ENCODE data around the gene CCDC60.

Gene CCDC60

GRCh38 chr12:119501052-119501451 is 166.5 kb downstream of the CCDC60 start:
- in situ Hi-C loops (cut with MboI; ENCODE audit: low sequenced_read_pairs) = no loop called here

- in situ Hi-C loops (cut with MboI; ENCODE audit: low sequenced_read_pairs) = no loop called here
Observed at GRCh38 chr12:119505001-119505400, 170.5 kb downstream of the CCDC60 start.

- in situ Hi-C loops (cut with MboI; ENCODE audit: low sequenced_read_pairs) = no loop called here
Observed at GRCh38 chr12:119512772-119513497, 178.4 kb downstream of the CCDC60 start.

GRCh38 chr12:119528241-119528640 is 193.7 kb downstream of the CCDC60 start:
- in situ Hi-C loops (cut with MboI; ENCODE audit: low sequenced_read_pairs) = no loop called here

- in situ Hi-C loops (cut with MboI; ENCODE audit: low sequenced_read_pairs) = no loop called here
Observed at GRCh38 chr12:119540476-119540875, 205.9 kb downstream of the CCDC60 start.

- in situ Hi-C loops (cut with MboI; ENCODE audit: low sequenced_read_pairs) = no loop called here
Observed at GRCh38 chr12:119544765-119545625, 210.5 kb downstream of the CCDC60 start.

- in situ Hi-C loops (cut with MboI; ENCODE audit: low sequenced_read_pairs) = no loop called here
Observed at GRCh38 chr12:119546340-119546739, 211.8 kb downstream of the CCDC60 start.

- in situ Hi-C loops (cut with MboI; ENCODE audit: low sequenced_read_pairs) = no loop called here
Observed at GRCh38 chr12:119547001-119547400, 212.5 kb downstream of the CCDC60 start.

- in situ Hi-C loops (cut with MboI; ENCODE audit: low sequenced_read_pairs) = no loop called here
Observed at GRCh38 chr12:119556854-119557253, 222.3 kb downstream of the CCDC60 start.

- in situ Hi-C loops (cut with MboI; ENCODE audit: low sequenced_read_pairs) = no loop called here
Observed at GRCh38 chr12:119565404-119565803, 230.9 kb downstream of the CCDC60 start.

GRCh38 chr12:119570771-119571170 is 236.2 kb downstream of the CCDC60 start:
- in situ Hi-C loops (cut with MboI; ENCODE audit: low sequenced_read_pairs) = no loop called here

- in situ Hi-C loops (cut with MboI; ENCODE audit: low sequenced_read_pairs) = no loop called here
Observed at GRCh38 chr12:119573086-119573485, 238.6 kb downstream of the CCDC60 start.

GRCh38 chr12:119574255-119574654 is 239.7 kb downstream of the CCDC60 start:
- in situ Hi-C loops (cut with MboI; ENCODE audit: low sequenced_read_pairs) = no loop called here

- in situ Hi-C loops (cut with MboI; ENCODE audit: low sequenced_read_pairs) = no loop called here
Observed at GRCh38 chr12:119576118-119576810, 241.7 kb downstream of the CCDC60 start.

GRCh38 chr12:119576915-119577314 is 242.4 kb downstream of the CCDC60 start:
- in situ Hi-C loops (cut with MboI; ENCODE audit: low sequenced_read_pairs) = no loop called here

- in situ Hi-C loops (cut with MboI; ENCODE audit: low sequenced_read_pairs) = no loop called here
Observed at GRCh38 chr12:119578112-119578511, 243.6 kb downstream of the CCDC60 start.

- in situ Hi-C loops (cut with MboI; ENCODE audit: low sequenced_read_pairs) = no loop called here
Observed at GRCh38 chr12:119589097-119589496, 254.6 kb downstream of the CCDC60 start.

- in situ Hi-C loops (cut with MboI; ENCODE audit: low sequenced_read_pairs) = no loop called here
Observed at GRCh38 chr12:119589634-119590033, 255.1 kb downstream of the CCDC60 start.

All from hTERT RPE-1 (cell line).